NCI-H460 (cell line): ENCODE results near the gene TAF8. TPM values are rescaled to one million over a fixed set of nuclear protein-coding genes. Genes with fewer than 3 reads are reported as not detected.

ENCODE experiments used
- DNase-seq: peaks from one replicate; pipeline ENCODE4 v3.0.0-alpha.2; 2016; ENCODE audit warnings: low read depth; ENCODE audit errors: extremely low read depth
- total RNA-seq: library from RNA; depleted of rRNA; stranded (reverse); fragments of >200 nt; shearing (Covaris generic); gene quantifications from 2 replicates; pipeline ENCODE4 v1.2.3, GENCODE V29; 2014

Gene TAF8
- total RNA-seq, 1 experiment from 2014 or later: 15.6 TPM

GRCh38 chr6:42049116-42049809, 1.1 kb upstream of the TAF8 start:
- DNase-seq: no peak

GRCh38 chr6:42049948-42050296, 402 bp upstream of the TAF8 start:
- DNase-seq: no peak

GRCh38 chr6:42051268-42051653, 937 bp downstream of the TAF8 start:
- DNase-seq: no peak

- DNase-seq: no peak
These were observed 3.3 kb downstream of the TAF8 start for GRCh38 chr6:42053601-42054000.

GRCh38 chr6:42059743-42060142, 9.4 kb downstream of the TAF8 start:
- no peak for DNase-seq

- DNase-seq: no peak
These were observed 15.9 kb downstream of the TAF8 start for GRCh38 chr6:42066156-42066675.

- no peak for DNase-seq
These were observed 17.8 kb downstream of the TAF8 start for GRCh38 chr6:42068173-42068572.

GRCh38 chr6:42068872-42069522, 18.7 kb downstream of the TAF8 start:
- no peak for DNase-seq

GRCh38 chr6:42071881-42072583, 21.7 kb downstream of the TAF8 start:
- no peak for DNase-seq

GRCh38 chr6:42073287-42073686, 23.0 kb downstream of the TAF8 start:
- DNase-seq: no peak

GRCh38 chr6:42075159-42075838, 25.0 kb downstream of the TAF8 start:
- DNase-seq: peak; percentile 48

GRCh38 chr6:42078386-42078785, 28.1 kb downstream of the TAF8 start:
- DNase-seq: no peak

- DNase-seq: no peak
These were observed 29.7 kb downstream of the TAF8 start for GRCh38 chr6:42079941-42080464.

- DNase-seq: no peak
These were observed 33.2 kb downstream of the TAF8 start for GRCh38 chr6:42083530-42083929.

GRCh38 chr6:42084889-42085288, 34.6 kb downstream of the TAF8 start:
- DNase-seq: no peak

- no peak for DNase-seq
These were observed 36.0 kb downstream of the TAF8 start for GRCh38 chr6:42086046-42087035.

GRCh38 chr6:42088101-42088591, 37.8 kb downstream of the TAF8 start:
- DNase-seq: no peak

- DNase-seq: no peak
These were observed 40.7 kb downstream of the TAF8 start for GRCh38 chr6:42090819-42091717.

GRCh38 chr6:42091718-42092023, 41.3 kb downstream of the TAF8 start:
- no peak for DNase-seq
